Measurements from ENCODE around the gene FARP1.

GRCh38 chr13:98332691-98333090, 189.8 kb downstream of the FARP1 start:
- no peak for TF ChIP-seq CTCF (IDR thresholded peaks at IDR 0.05)
- no peak for TF ChIP-seq POLR2A (IDR thresholded peaks at IDR 0.05)
